GM18511 (cell line): ENCODE results near the gene ACTN3.
"Not testable (repeated sequence)": the region's sequence is repeated elsewhere in the genome, so short reads cannot be mapped to it uniquely, and the experiment has no call there.

Experiments
- ATAC-seq: cut with Tn5 transposase; IDR thresholded peaks from one replicate; pipeline ENCODE4 v1.9.1; 2021; ENCODE audit warnings: mild to moderate bottlenecking, moderate library complexity; ENCODE audit not compliant: unreplicated experiment

The ACTN3 gene

GRCh38 chr11:66595245-66595904 lies 48.7 kb downstream of the ACTN3 start:
- no peak for ATAC-seq

GRCh38 chr11:66598993-66599392 lies 52.3 kb downstream of the ACTN3 start:
- no peak for ATAC-seq

GRCh38 chr11:66600219-66600618 lies 53.5 kb downstream of the ACTN3 start:
- ATAC-seq = no peak

GRCh38 chr11:66600631-66601233 lies 54.0 kb downstream of the ACTN3 start:
- no peak for ATAC-seq

GRCh38 chr11:66603072-66603471 lies 56.4 kb downstream of the ACTN3 start:
- ATAC-seq = no peak

GRCh38 chr11:66604155-66604554 lies 57.5 kb downstream of the ACTN3 start:
- no peak for ATAC-seq

- not testable (repeated sequence) for ATAC-seq
Observed at GRCh38 chr11:66606608-66607007, 59.9 kb downstream of the ACTN3 start.

GRCh38 chr11:66607126-66607834 lies 60.6 kb downstream of the ACTN3 start:
- no peak for ATAC-seq

- no peak for ATAC-seq
Observed at GRCh38 chr11:66609721-66610617, 63.3 kb downstream of the ACTN3 start.

GRCh38 chr11:66612458-66612857 lies 65.8 kb downstream of the ACTN3 start:
- ATAC-seq = no peak
